ENCODE results near the gene KRTAP10-12.
"Not testable (repeated sequence)": the region's sequence is repeated elsewhere in the genome, so short reads cannot be mapped to it uniquely, and the experiment has no call there.

Gene KRTAP10-12

DNA sequence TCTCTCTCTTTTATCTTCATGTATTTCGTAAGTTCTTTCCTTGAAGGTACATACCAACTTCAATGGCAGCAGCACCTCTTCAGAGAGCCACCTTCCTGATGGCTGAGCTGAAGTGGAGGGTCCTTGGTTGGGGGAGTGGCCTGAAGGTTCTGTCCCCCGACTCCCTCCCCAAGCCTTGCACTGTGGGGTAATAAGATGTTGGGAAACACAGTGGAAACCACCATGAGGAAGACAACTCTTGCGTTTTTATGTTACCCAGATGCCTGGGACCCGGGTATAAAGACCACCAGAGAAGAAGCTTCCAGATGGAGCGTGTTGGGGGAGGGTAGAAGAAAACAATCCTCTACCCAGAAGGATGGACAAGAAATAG is 38.4 kb upstream of the KRTAP10-12 start:
- Mint-ChIP-seq H3K4me3 (no peak overlapping the region), H3K9me3 (peaks cover 18 to 21% of the 10 kb centered on the region in 2 donors), H3K27ac (no peak overlapping the region), H3K36me3 (peaks cover 0 to 8% of the 10 kb centered on the region in 2 donors), H3K27me3 (peaks cover 46 to 54% of the 10 kb centered on the region in 2 donors), H3K4me1 (no peaks in the 10 kb centered on the region)
- ATAC-seq (replicated peaks) (no peak), DNase-seq (no peak)

GRCh38 chr21:44658913-44659595 is 37.9 kb upstream of the KRTAP10-12 start:
- H3K4me3 Mint-ChIP-seq: no peak overlapping the region
- H3K27me3 Mint-ChIP-seq: peaks cover 46 to 50% of the 10 kb centered on the region in 2 donors
- peaks cover 18 to 21% of the 10 kb centered on the region in 2 donors for H3K9me3 Mint-ChIP-seq
- no peaks in the 10 kb centered on the region for H3K4me1 Mint-ChIP-seq
- no peak overlapping the region for H3K27ac Mint-ChIP-seq
- DNase-seq (no peak), ATAC-seq (replicated peaks) (no peak)
- peaks cover 0 to 8% of the 10 kb centered on the region in 2 donors for H3K36me3 Mint-ChIP-seq

- Mint-ChIP-seq H3K9me3 (peaks cover 11 to 22% of the 10 kb centered on the region in 2 donors), H3K27me3 (peaks cover 58 to 65% of the 10 kb centered on the region in 2 donors)
- not testable (repeated sequence) for H3K27ac Mint-ChIP-seq; ATAC-seq (replicated peaks); H3K36me3 Mint-ChIP-seq; DNase-seq; H3K4me1 Mint-ChIP-seq; H3K4me3 Mint-ChIP-seq
These were observed 35.4 kb upstream of the KRTAP10-12 start for GRCh38 chr21:44661567-44661966.

- no peaks in the 10 kb centered on the region for H3K4me1 Mint-ChIP-seq
- DNase-seq (no peak), ATAC-seq (replicated peaks) (no peak)
- H3K36me3 Mint-ChIP-seq: peaks cover 0 to 3% of the 10 kb centered on the region in 2 donors
- H3K27me3 Mint-ChIP-seq: peaks cover 44 to 49% of the 10 kb centered on the region in 2 donors
- H3K27ac Mint-ChIP-seq: no peak overlapping the region
- H3K4me3 Mint-ChIP-seq: no peak overlapping the region
- peaks cover 0 to 7% of the 10 kb centered on the region in 2 donors for H3K9me3 Mint-ChIP-seq
These were observed 32.3 kb upstream of the KRTAP10-12 start for GRCh38 chr21:44664691-44665090.

GRCh38 chr21:44666401-44667320 is 30.3 kb upstream of the KRTAP10-12 start, which contains the start of gene KRTAP12-2:
KRTAP12-2 (minus strand) TSS chr21:44666927; CDS start chr21:44666886, 41 bp downstream.
- H3K4me3 Mint-ChIP-seq: no peak within 1 kb of the TSS
- peaks cover 37 to 41% of the 10 kb centered on the region in 2 donors for H3K27me3 Mint-ChIP-seq
- DNase-seq: no peak
- peaks cover 1 to 3% of the 10 kb centered on the region in 2 donors for H3K36me3 Mint-ChIP-seq
- no peak for ATAC-seq (replicated peaks)
- H3K9me3 Mint-ChIP-seq: peaks cover 9 to 12% of the 10 kb centered on the region in 2 donors
- H3K27ac Mint-ChIP-seq: no peak within 1 kb of the TSS
- no peaks in the 10 kb centered on the region for H3K4me1 Mint-ChIP-seq

DNA sequence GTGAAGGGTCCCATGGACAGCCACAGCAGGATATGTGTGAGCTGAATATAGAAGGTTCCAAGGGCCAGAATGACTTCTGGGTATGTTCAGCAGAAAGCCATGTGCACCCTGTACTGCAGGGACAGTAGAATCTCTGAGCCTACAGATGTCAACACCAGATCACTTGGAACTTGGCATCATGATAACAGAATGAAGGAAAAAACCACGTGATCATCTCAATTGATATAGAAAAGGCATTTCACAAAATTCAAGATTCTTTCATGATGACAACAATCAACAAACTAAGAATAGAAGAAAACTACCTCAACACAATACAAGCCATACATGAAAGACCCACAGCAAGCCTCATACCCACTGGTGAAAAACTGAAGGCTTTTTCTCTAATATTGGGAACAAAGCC is 29.4 kb upstream of the KRTAP10-12 start:
- peaks cover 10 to 12% of the 10 kb centered on the region in 2 donors for H3K9me3 Mint-ChIP-seq
- H3K27ac Mint-ChIP-seq: no peak overlapping the region
- H3K4me3 Mint-ChIP-seq: no peak overlapping the region
- ATAC-seq (replicated peaks) (no peak), DNase-seq (no peak)
- no peaks in the 10 kb centered on the region for H3K4me1 Mint-ChIP-seq
- peaks cover 0 to 1% of the 10 kb centered on the region in 2 donors for H3K36me3 Mint-ChIP-seq
- peaks cover 28 to 36% of the 10 kb centered on the region in 2 donors for H3K27me3 Mint-ChIP-seq

GRCh38 chr21:44670642-44671432 is 26.1 kb upstream of the KRTAP10-12 start:
- Mint-ChIP-seq H3K9me3 (peaks cover 14 to 22% of the 10 kb centered on the region in 2 donors), H3K4me1 (no peaks in the 10 kb centered on the region), H3K27ac (no peak overlapping the region), H3K4me3 (no peak overlapping the region), H3K36me3 (peaks cover 0 to 1% of the 10 kb centered on the region in 2 donors), H3K27me3 (peaks cover 27 to 30% of the 10 kb centered on the region in 2 donors)
- DNase-seq: no peak
- ATAC-seq (replicated peaks): no peak

GRCh38 chr21:44671911-44672310 is 25.1 kb upstream of the KRTAP10-12 start:
- H3K4me1 Mint-ChIP-seq: no peaks in the 10 kb centered on the region
- H3K4me3 Mint-ChIP-seq: no peak overlapping the region
- H3K9me3 Mint-ChIP-seq: peaks cover 14 to 22% of the 10 kb centered on the region in 2 donors
- H3K36me3 Mint-ChIP-seq: peaks cover 0 to 1% of the 10 kb centered on the region in 2 donors
- DNase-seq: no peak
- peaks cover 23 to 29% of the 10 kb centered on the region in 2 donors for H3K27me3 Mint-ChIP-seq
- no peak overlapping the region for H3K27ac Mint-ChIP-seq
- no peak for ATAC-seq (replicated peaks)

DNA sequence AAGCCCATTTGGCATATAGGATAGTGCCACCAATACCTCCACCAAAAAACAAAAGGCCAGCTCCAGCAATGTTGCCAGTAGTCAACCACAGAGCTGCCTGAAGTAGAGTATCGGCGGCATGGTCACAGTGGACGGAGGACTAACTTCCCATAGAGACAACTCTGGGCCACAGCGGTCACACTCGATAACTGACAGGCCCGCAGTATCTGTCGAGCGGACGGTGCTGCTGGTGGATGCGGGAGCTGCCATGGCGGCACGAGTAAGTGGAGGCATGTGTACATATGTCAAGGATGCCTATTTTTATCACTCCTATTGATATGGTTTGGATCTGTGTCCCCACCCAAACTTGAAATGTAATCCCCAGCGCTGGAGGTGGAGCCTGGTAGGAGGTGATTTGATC is 19.1 kb upstream of the KRTAP10-12 start:
- ATAC-seq (replicated peaks) (no peak), DNase-seq (no peak)
- H3K27ac Mint-ChIP-seq: no peak overlapping the region
- no peaks in the 10 kb centered on the region for H3K4me1 Mint-ChIP-seq
- H3K4me3 Mint-ChIP-seq: no peak overlapping the region
- peaks cover 4 to 9% of the 10 kb centered on the region in 2 donors for H3K9me3 Mint-ChIP-seq
- peaks cover 48 to 49% of the 10 kb centered on the region in 2 donors for H3K27me3 Mint-ChIP-seq
- no peaks in the 10 kb centered on the region for H3K36me3 Mint-ChIP-seq

DNA sequence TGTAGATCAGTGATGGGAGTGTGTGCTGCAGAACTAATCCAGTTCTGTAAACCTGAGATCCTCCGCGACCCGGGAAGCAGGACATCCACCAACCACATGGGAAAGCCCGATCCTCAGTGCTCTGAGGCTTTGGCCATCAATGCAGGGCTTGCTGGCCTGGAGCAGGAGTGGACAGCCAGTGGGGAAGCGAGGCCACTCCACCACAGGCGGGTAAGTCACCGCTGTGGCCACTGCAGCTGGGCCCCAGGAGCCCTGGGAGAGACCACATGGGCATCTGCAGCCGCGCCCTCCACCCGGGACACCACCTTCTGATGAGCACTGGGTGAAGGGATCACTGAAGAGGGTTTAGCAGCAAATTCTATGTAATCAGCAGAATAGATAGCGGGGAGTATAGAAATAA is 15.8 kb upstream of the KRTAP10-12 start:
- H3K27ac Mint-ChIP-seq: no peak overlapping the region
- H3K4me1 Mint-ChIP-seq: no peaks in the 10 kb centered on the region
- no peak for DNase-seq
- ATAC-seq (replicated peaks): no peak
- H3K9me3 Mint-ChIP-seq: no peaks in the 10 kb centered on the region
- no peak overlapping the region for H3K4me3 Mint-ChIP-seq
- H3K36me3 Mint-ChIP-seq: no peaks in the 10 kb centered on the region
- H3K27me3 Mint-ChIP-seq: peaks cover 57 to 64% of the 10 kb centered on the region in 2 donors

GRCh38 chr21:44681861-44682579 is 15.0 kb upstream of the KRTAP10-12 start, which contains the start of gene KRTAP12-1:
KRTAP12-1 (minus strand) TSS chr21:44682163; CDS start chr21:44682123, 40 bp downstream.
- peaks cover 59 to 67% of the 10 kb centered on the region in 2 donors for H3K27me3 Mint-ChIP-seq
- H3K4me3 Mint-ChIP-seq: no peak within 1 kb of the TSS
- no peaks in the 10 kb centered on the region for H3K36me3 Mint-ChIP-seq
- no peak for ATAC-seq (replicated peaks)
- no peak for DNase-seq
- H3K4me1 Mint-ChIP-seq: peaks cover 0 to 2% of the 10 kb centered on the region in 2 donors
- H3K9me3 Mint-ChIP-seq: no peaks in the 10 kb centered on the region
- no peak within 1 kb of the TSS for H3K27ac Mint-ChIP-seq

DNA sequence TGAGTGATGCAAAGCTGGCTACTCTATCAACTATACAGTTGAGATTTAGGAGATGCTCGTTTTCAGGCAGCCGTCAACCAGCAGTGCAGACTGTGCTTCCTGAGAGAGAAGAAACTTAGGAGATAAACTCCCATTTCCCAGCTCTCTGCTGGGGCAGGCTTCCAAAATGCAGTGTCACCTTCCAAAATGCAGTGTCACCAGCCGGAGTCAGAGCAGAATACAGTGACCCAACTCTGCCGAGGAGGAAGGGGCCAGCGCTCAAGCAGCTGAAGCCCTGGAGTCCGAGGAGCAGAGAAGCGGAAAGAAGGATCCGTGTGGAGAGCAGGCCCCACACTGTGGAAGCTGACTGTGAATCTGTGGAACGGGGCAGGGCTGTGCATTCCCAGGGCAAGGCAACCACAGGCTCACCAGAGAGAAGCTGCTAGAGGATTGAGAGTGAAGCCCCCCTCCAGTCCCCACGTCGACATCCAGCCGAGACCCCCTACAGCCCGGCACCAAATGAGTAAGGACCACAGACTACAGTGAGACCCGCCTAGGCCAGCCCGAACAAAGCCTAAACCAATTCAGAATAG is 14.3 kb upstream of the KRTAP10-12 start:
- no peak overlapping the region for H3K4me3 Mint-ChIP-seq
- H3K27me3 Mint-ChIP-seq: peaks cover 60 to 67% of the 10 kb centered on the region in 2 donors
- peaks cover 0 to 2% of the 10 kb centered on the region in 2 donors for H3K4me1 Mint-ChIP-seq
- DNase-seq: no peak
- H3K9me3 Mint-ChIP-seq: no peaks in the 10 kb centered on the region
- no peak for ATAC-seq (replicated peaks)
- H3K36me3 Mint-ChIP-seq: no peaks in the 10 kb centered on the region
- no peak overlapping the region for H3K27ac Mint-ChIP-seq

GRCh38 chr21:44684077-44684476 is 12.9 kb upstream of the KRTAP10-12 start:
- Mint-ChIP-seq H3K9me3 (no peaks in the 10 kb centered on the region), H3K4me1 (peaks cover 0 to 2% of the 10 kb centered on the region in 2 donors), H3K36me3 (no peaks in the 10 kb centered on the region), H3K27me3 (peaks cover 69 to 80% of the 10 kb centered on the region in 2 donors), H3K27ac (no peak overlapping the region), H3K4me3 (no peak overlapping the region)
- DNase-seq (no peak), ATAC-seq (replicated peaks) (no peak)
